ENCODE data around the gene TTN.

GRCh38 chr2:178846458-178846802, 39.2 kb upstream of the TTN start:
- TF ChIP-seq POLR2A (IDR thresholded peaks at IDR 0.05) = no peak
- no peak for TF ChIP-seq CTCF (IDR thresholded peaks at IDR 0.05)

Measured in uterus (tissue), 2 donors.